ENCODE results near the gene NDUFB10.

Gene NDUFB10

DNA sequence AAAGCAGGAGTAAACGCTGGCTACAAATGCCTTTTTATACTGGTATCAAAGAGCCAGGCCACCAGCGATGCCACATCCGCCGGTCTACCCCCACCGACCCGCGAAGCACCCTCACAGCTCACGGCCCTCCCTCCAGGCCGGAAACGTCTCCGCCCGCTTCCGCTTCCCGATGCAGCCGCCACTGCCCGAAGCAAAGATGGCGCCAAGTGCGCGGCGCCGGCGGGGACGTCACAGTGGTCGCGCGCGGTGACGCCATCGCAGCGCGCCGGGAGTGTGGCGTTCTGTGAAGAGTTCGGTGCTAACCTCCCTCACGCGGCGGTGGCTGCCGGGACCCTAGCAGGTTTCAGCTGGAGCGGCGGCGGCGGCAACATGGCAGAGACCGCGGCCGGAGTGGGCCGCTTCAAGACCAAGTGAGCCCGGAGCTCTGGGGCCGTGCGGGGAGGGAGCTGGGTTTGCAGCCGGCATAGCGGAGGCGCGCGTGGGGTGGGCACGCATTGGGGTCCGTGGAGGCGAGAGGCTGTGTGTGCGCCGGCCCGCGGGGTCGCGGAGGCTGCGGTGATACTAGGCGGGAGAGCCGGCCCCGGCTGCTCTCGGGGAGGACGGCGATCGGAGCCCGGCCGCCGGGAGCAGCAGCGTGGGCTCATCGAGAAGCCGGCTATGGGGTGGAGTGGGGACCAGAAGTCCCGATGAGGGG, 12.6 kb downstream of the NDUFB10 start, which contains the start of gene TBL3:
Gene TBL3, plus strand, starts transcription at position 258 of the 694 bp plus-strand sequence. Its CDS starts 112 bp downstream, at position 370.
- DNase-seq (ENCODE audit: low read depth in 2 of 2), result peak; percentile 92 to 93

DNA sequence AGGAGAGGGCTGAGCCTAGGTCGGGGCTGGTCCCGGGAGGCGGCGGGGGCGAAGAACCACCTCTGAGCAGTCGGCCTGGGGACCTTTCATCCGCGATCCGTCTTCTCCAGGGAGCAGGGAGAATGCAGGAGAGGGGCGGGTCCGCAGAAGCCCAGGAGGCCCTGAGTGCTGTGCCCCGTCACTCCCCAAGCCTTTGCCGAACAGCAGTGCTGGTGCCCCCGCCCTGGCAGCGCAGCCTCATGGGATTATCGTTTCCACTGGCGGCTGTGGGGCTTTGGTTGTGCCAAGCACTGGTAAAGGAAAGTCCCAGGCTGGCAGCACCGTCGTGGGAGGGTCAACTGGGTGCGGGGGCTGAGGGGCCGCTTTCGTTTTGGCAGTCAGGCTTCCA, 13.1 kb downstream of the NDUFB10 start:
- no peak for DNase-seq (ENCODE audit: low read depth in 2 of 2)

DNA sequence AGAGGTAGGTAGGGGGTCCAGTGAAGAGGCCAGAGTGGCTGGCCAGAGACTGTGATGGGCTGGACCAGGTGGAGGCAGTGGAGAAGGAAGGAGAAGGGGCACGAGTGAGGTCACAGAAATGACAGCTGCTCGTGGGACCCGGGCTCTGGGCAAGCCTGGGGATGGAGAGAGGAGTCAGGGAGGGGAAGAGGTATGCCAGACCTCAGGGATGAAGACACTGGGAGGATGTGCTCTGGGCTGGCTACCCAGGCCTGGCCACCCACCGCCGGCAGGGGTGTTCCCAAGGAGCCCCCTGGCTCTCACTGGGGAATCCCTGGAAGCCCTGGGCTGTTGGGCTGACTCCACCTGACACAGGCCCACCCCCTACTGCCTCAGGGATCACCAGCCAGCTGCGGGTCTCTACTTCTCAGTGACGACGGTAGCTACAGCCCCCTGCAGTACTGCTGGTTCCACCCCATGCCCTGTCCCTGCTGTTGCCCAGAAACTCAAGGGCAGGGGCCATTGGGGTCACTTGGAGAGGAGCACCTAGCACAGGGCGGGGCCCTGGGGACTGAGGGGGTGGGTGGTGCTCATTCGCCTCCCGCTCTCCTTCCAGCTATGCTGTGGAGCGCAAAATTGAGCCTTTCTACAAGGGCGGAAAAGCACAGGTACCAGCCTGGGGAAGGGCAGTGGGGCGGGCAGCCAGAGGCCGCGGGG, 14.3 kb downstream of the NDUFB10 start:
- DNase-seq (ENCODE audit: low read depth in 2 of 2), result no peak

DNA sequence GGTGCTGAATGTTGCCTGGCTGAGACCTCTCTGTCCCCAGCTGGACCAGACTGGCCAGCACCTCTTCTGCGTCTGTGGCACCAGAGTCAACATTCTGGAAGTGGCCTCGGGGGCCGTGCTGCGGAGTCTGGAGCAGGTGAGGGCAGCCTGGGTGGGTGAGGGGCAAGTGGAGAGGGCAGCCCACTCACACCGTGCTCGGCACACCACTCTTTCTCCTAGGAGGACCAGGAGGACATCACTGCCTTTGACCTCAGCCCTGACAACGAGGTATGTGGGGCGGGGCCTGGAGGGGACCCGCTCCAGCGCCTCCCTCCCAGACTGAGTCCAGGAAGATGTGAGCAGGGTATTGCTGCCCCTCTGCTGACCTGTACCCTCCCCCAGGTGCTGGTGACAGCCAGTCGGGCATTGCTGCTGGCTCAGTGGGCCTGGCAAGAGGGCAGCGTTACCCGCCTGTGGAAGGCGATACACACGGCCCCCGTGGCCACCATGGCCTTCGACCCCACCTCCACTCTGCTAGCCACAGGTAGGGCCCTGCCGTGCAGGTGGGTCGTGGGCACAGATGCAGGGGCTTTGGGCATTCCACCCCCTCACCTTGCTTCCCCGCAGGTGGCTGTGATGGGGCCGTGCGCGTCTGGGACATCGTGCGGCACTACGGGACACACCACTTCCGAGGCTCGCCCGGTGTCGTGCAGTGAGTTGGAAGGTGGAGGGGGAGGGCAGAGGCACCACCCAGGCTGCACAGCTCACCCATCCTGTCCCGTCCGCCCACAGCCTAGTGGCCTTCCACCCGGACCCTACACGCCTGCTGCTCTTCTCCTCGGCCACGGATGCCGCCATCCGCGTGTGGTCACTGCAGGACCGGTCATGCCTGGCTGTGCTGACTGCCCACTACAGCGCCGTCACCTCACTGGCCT, 15.1 kb downstream of the NDUFB10 start:
- DNase-seq (ENCODE audit: low read depth in 2 of 2), result no peak

DNA sequence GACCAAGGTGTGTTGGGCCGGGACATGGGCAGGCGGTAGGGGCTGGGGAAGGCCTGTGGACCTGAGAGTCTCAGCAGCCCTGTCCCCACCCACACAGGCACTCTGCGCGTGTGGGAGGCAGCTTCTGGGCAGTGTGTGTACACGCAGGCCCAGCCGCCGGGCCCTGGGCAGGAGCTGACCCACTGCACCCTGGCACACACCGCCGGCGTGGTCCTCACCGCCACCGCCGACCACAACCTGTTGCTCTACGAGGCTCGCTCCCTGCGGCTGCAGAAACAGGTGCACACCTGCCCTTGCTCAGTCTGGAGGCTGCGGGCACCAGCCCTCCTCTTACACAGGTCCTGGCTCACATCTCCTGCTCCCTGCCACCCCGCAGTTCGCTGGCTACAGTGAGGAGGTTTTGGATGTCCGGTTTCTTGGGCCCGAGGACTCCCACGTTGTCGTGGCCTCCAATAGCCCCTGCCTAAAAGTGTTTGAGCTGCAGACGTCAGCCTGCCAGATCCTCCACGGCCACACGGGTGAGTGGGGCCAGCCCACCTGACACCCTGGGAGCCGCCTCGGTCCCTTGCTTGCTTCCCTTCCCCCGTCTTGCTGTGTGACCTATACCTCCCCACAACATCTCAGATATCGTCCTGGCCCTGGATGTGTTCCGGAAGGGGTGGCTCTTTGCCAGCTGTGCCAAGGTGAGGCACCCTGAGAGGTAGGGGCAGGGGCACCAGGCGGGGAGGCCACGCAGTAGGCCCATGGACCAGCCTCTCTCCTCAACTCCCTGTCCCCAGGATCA, 16.3 kb downstream of the NDUFB10 start:
- no peak for DNase-seq (ENCODE audit: low read depth in 2 of 2)

DNA sequence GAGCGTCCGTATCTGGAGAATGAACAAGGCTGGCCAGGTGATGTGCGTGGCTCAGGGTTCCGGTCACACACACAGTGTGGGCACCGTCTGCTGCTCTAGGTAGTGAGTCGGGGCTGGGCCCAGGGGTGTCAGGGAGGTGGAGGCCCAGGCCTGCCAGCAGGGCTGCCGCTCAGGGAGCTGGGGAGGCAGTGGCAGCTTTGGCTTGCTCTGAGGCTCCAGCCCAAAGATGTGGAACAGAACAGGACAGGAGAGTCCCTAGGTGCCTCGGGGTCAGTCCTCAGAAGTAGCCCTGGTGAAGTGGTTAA, 16.8 kb downstream of the NDUFB10 start:
- DNase-seq (ENCODE audit: low read depth in 2 of 2), result no peak

DNA sequence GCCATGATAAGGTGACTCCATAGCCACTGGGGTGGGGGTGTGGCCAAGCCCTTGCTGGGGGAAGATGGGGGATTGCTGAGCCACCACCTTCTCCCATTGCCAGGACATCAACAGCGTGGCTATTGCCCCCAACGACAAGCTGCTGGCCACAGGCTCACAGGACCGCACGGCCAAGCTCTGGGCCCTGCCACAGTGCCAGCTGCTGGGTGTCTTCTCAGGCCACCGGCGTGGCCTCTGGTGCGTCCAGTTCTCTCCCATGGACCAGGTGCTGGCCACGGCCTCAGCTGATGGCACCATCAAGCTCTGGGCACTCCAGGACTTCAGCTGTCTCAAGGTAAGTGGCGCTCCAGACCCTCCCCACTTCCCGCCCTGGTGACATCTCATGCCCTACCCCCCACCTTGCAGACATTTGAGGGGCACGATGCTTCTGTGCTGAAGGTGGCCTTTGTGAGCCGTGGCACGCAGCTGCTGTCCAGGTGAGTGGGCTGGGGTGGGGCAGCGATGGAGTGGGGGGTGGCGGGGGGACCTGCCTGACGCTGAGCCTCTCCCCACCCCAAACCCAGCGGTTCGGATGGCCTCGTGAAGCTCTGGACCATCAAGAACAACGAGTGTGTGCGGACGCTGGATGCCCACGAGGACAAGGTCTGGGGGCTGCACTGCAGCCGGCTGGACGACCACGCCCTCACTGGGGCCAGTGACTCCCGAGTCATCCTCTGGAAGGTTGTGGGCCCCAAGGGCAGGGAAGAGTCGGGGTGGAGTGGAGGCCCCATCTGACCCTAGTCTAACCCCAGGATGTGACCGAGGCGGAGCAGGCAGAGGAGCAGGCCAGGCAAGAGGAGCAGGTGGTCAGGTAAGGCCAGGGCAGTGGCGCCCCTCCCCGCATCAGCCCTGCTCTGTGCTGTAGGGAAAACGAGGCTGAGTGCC, 17.9 kb downstream of the NDUFB10 start:
- no peak for DNase-seq (ENCODE audit: low read depth in 2 of 2)

DNA sequence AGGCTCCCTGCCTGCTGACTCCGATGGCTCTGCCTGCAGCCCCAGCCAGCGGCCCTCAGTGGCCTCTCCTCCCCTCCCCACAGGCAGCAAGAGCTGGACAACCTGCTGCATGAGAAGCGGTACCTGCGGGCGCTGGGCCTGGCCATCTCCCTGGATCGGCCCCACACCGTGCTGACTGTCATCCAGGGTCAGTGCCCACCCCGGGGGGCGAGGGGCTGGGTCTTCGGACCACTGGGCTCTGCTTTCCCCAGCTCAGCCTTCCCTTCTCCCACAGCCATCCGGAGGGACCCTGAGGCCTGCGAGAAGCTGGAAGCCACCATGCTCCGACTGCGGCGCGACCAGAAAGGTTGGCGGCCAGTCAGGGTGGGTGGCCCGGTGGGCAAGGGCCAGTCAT, 18.5 kb downstream of the NDUFB10 start:
- DNase-seq (ENCODE audit: low read depth in 2 of 2), result no peak

DNA sequence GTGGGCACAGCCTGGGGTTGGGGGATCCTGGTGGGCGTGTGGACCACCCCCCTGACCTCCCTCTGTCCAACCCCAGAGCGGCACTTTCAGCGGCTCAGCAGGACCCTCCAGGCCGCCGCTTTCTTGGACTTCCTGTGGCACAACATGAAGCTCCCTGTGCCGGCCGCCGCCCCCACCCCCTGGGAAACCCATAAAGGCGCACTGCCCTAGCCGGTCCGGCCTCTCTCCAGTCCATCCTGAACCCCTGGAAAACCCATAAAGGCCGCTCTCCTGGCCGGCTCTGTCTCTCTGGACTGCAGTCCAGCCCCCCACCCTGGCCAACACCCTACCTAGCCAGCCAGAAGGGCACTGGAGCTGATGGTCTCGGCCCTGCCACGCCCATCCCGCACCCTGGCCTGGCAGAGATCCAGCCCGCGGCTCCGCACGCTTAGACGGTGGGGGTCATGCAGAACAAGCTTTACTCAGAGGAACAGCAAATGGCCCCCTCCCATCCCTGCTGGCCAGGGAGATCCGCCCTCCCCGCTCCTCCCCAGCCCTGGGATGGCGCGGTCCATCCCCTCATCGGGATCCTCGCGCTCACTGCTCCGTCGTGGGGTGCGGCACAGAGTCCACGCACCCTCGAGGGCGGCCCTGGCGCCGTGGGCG, 19.3 kb downstream of the NDUFB10 start:
- DNase-seq (ENCODE audit: low read depth in 2 of 2), result no peak

DNA sequence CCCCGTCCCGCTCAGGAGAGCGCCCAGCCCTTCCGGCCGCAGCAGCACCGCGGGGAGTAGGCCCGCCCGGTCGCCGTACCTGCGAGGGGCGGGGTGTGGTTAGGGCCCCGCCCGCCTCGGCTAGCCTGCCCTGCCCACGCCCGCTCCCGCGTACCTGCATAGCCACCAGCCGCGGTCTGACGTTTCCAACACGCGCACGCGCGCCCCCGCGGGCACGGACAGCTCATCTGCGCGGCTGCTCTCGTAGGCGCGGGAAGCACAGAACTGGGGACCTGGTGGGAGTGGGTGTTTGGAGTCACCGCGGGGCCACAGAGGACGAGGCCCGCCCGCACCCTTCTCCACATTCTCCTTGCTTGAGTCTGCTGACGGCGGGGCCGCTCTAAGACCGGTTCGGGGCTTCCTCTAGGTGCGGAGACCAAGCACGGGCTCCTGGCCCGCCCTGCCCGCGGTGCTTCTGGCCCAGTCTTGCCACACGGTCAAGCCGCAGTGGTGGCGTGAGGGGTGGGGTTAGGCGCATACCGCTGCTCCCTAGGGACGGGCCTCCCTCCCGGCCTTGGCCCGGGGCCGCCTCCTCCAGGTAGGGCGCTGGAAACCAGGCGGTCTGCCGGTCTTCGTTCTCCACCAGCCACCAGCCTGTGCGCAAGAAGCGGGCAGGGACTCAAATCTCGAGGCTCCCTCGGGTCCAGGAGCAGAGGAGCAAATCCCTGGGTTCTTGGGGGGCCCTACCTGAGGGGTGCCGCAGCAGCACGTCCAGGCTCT, 20.1 kb downstream of the NDUFB10 start:
- DNase-seq (ENCODE audit: low read depth in 2 of 2), result no peak

DNA sequence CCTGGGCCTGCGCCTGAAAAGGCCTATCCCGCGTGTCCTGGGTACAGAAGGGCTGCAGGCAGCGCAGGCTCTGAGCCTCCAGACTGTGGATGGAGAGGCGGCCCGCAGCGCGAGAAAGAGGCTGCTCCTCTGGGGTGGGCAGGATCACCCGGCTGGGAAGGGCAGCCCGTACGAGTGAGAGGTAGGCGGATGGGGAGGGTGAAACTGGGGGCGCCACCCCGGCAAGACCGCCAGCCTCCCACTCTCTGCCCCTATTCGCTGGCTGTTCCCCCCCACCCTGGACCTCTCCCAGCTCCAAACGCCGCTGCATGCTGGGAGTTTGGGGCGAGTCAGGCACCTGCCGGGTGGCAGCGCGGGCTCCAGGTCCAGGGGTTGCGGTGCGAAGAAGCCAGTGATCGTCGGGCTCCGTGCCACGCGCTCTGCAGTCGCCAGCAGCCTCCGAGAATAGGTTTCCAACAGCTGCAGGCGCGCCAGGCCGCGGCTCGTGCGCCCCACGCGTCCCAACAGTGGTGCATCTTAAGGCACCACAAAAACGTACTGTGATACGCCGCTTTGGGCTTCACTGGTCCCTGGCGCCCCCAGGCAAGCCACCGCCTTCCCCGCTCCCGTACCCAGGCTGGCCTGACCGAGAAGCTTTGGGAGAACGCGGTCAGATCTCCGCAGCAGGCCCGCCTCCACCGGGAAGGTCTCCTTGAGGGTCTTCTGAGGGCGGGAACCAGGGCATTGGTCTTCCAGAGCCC, 20.9 kb downstream of the NDUFB10 start:
- DNase-seq (ENCODE audit: low read depth in 2 of 2), result no peak

DNA sequence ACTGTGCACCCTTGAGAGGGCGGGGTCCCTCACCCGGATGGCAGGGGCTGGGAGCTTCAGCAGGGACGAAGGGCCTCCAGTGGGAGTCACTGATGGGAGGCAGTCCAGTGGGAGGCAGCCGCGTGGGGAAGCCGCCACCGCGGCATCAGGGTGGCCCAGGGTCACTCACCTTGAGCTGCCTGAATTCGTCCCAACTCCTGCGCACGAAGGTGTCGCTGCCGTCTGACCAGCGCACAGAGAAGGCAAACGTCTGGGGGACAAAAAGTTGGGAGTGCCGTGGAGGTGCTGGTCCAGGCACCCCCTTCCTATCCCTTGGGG, 21.4 kb downstream of the NDUFB10 start:
- no peak for DNase-seq (ENCODE audit: low read depth in 2 of 2)

DNA sequence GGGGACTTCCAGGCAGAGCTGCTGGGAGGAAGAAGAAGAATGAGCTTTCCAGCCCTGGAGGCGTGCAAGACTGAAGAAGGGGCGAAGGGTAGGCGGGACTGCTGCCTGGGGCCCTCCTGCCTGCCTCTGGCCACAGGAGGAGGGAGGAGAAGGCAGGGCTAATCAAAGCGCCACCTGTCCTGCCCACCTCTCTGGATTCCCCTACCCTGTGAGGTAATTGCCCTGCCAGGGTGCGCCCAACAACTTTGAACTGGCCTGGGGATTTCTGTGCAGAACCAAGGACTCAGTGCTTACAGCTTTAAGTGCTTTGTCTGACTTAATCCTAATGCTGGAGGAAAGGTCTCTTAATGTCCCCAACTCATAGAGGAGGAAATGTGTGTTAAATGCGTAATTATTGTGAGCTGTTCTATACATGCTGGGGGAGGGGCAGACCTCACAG, 22.1 kb downstream of the NDUFB10 start, which contains the start of gene NOXO1:
Gene NOXO1, minus strand, starts transcription at position 72 of the 439 bp plus-strand sequence. CDS start 290 bp downstream, outside the sequence.
- no peak for DNase-seq (ENCODE audit: low read depth in 2 of 2)

DNA sequence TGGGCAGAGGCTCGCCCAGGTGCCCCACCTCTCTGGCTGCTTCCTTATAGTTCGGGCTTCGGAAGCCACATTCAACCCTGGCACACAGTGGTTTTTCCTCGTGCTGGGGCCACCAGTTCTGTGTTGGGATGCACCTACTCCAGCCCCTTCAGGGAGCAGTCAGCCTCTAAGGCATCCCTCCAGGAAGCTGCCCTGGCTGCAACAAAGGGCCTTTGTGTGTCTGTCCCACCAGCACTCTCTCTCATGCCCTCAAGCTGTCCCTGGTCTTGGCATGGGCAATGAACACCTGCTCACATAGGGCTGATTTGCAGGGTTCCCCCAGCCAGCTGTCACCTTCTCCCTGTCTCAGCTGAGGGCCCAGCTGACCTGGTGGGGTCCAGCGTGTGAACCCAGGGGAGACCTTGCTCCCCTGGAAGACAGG, 22.7 kb downstream of the NDUFB10 start:
- no peak for DNase-seq (ENCODE audit: low read depth in 2 of 2)

DNA sequence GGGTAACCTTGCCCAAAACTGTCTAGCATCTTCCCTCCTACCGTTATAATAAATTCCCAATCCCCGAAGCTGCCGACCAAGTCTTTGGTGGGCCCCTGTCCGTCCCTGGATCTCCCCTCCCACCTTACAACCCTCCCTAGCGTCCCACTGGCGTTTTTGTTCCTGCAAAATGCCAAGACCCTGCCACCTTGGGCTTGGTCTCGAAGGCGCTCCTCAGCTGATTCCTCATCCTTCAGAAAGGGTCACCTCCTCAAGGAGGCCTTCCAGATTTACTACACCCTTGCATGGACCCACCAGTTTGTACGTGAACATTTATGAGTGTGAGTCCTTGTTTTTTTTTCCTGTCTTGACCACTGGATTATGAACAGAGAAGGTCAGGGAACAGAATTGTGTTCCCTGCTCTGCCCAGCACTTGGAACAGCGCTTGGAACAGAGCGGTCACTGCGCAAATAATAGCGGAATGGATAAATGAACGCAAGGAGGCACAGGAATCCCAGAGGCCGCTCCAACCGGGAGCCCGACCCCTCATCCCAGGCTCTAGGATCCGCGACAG, 23.7 kb downstream of the NDUFB10 start:
- DNase-seq (ENCODE audit: low read depth in 2 of 2), result no peak

DNA sequence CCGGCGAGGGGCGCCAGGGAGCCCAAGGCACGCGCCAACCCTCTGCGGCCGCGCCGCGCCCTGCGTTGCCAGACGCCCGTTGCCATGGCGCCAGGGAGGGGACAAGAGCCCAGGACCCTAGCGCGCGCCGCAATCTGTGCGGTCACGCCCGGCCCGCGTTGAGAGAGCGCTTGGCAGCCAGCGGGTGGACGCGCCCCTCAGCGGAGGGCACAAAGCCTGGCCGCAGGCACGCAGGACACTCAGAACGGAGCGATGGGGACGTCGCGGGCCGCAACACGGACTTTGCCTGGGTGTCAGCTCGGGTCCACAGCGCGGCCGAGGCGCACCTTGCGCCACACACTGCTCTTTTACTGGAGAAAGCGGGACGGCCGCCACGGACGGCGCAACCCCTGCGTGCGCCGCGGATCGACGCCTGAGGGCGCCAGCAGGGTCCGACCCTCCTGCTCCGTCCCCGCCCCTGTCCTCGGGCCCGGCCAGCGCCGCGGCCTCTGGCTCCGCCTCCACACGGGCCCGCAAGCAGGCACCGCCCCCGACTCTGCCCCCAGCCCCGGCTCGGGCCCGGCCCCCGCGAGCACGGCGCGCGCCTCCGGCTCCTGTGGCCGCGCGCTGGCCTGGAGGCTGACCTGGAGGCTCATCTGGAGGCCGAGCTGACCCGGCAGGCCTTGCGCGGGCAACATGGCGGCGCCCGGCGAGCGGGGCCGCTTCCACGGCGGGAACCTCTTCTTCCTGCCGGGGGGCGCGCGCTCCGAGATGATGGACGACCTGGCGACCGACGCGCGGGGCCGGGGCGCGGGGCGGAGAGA, 24.4 kb downstream of the NDUFB10 start, which contains the start of gene GFER:
Gene GFER, plus strand, starts transcription at position 650 of the 803 bp plus-strand sequence. Its CDS starts 26 bp downstream, at position 676.
- DNase-seq (ENCODE audit: low read depth in 2 of 2), result peak in 1 of 2 donors; percentile 70

Measured in stimulated activated CD4-positive, alpha-beta T cell treated with anti-CD3 and anti-CD28 coated beads, Interleukin-15, amount 100 ng/mL, for 48 hours (primary cell).